GM20431 (cell line): ENCODE results near the gene OPA3.

ENCODE experiments used
- in situ Hi-C: fragments of 300-500 bp; cut with MseI, MboI; formaldehyde crosslinking; loops from one replicate; pipeline ENCODE4 v1.15.0; 2020; ENCODE audit warnings: low sequenced_read_pairs; ENCODE audit not compliant: unreplicated experiment

OPA3 gene

DNA sequence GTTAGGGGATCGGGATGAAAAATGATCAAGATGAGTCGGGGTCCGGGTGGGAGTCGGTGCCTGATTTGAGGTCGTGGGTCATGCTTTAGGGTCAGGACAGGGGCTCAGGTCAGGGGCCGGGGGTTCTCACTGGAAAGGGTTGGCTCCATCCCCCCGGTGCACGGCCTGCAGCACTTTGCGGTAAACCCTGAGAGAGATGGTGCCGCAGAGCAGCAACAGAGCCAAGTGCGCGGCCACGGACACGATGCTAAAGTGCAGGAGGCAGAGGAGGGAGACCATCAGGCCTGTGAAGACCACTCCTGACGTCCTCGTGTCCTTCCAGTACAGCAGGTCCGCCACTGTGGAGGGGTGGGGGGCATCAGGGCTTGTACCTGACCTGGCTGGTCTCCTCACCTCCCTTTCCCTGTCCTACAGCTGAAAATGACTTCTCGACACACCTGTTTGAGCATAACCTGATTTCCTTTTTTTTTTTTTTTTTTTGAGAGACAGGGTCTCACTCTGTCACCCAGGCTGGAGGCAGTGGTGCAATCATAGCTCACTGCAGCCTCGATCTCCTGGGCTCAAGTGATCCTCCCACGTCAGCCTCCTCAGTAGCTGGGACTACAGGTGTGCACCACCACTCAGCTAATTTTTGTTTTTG, 95.3 kb downstream of the OPA3 start:
- in situ Hi-C loops, result loop anchor here (10.0 kb wide), 1 partner anchor 55 kb away; no protein-coding TSS in a partner anchor

DNA sequence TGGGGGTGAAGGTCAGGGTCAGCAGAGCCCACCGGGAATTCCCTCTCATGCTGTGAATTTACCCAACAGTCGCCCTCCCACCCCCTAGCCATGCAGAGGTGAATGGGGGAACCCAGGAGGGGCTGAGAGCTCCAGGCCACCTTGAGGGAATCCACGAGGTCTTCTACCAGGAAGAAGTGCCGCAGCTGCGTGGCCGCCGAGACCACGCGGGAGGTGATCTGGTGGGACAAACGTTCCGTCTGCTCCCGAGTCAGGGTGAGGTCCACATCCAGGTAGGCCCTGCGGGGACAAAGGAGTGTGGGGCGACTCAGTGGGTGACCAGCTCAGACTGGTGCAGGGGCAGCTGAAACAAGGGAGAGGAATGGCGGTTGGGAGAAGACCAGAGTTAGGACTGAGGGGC, 95.9 kb downstream of the OPA3 start:
- in situ Hi-C loops, result loop anchor here (10.0 kb wide), 1 partner anchor 54 kb away; no protein-coding TSS in a partner anchor

DNA sequence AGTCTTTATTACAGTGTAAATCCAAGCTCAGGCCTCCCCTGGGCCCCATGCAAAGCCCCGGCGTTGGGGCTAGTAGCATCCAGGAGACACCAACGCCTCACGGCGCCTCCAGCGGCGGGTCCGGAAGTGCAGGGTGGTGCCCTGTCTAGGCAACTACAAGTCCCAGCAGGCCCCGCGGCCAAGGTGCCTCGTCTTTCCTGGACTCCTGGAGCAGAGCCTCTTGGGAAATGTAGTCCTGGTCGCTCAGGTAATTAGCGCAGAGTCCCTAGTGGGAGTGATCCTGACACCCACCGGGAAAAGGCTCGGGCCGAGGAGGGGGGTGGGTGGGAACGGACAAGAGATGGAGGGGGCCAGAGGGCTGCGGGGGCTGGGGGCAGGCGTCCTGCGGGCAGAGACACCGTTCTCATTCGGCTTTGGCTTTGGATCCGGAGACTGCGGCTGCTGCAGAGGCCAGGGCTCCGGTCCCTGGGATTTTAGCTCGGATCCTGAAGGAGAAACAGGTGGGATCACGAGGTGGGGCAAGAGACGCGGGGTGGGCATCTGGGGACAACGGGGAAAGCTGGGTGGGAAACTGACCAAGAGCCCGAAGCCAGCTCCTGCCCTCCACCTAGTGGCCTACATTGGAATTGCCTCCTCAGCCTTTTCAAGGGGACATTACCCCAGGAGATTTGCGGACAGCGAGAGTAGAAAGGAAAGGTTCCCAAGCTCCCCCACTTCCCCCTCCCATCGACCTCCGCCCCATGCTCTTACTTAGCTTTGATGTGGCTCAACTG, 99.1 kb downstream of the OPA3 start:
- in situ Hi-C loops, result loop anchor here (10.0 kb wide), 1 partner anchor 51 kb away; no protein-coding TSS in a partner anchor

DNA sequence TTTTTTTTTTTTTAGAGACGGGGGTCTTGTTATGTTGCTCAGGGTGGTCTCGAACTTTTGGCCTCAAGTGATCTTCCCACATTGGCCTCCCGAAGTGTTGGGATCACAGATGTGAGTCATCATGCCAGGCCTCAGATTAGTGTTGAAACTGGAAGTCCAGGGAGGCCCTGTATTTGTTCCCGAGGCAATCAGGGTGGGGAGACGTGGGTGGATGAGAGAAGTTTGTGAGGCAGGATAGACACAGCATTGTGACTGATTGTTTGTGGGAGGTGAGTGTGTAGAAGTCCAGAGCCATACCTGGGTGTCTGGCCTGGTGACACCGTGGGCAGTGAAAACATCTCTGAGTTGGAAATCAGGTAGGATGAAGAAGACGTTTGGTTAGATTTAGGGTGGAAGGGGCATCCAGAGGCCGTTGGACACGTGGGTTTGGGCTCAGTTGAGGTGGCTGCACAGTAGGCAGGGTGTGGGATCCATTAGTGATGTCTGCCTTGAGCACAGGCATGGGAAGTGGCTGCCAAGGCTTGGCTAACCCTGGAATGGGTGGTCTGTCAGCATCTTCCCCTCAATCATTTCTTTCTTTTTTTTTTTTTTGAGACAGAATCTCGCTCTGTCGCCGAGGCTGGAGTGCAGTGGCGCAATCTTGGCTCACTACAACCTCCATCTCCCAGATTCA, 100.2 kb downstream of the OPA3 start:
- in situ Hi-C loops, result loop anchor here (10.0 kb wide), 1 partner anchor 50 kb away; no protein-coding TSS in a partner anchor

DNA sequence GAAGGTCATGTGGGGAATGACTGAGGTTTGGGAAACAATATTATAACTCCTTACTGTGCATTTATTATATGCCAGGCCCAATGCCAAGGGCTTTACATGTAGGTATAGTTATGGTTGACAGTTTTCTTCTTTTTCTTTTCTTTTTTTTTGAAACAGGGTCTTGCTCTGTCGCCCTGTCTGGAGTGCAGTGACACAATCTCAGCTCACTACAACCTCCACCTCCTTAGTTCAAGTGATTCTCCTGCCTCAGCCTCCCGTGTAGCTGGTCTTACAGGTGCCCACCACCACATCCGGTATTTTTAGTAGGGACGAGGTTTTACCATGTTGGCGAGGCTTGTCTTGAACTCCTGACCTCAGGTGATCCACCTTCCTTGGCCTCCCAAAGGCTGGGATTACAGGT, 101.6 kb downstream of the OPA3 start:
- in situ Hi-C loops, result loop anchor here (10.0 kb wide), 1 partner anchor 48 kb away; no protein-coding TSS in a partner anchor

DNA sequence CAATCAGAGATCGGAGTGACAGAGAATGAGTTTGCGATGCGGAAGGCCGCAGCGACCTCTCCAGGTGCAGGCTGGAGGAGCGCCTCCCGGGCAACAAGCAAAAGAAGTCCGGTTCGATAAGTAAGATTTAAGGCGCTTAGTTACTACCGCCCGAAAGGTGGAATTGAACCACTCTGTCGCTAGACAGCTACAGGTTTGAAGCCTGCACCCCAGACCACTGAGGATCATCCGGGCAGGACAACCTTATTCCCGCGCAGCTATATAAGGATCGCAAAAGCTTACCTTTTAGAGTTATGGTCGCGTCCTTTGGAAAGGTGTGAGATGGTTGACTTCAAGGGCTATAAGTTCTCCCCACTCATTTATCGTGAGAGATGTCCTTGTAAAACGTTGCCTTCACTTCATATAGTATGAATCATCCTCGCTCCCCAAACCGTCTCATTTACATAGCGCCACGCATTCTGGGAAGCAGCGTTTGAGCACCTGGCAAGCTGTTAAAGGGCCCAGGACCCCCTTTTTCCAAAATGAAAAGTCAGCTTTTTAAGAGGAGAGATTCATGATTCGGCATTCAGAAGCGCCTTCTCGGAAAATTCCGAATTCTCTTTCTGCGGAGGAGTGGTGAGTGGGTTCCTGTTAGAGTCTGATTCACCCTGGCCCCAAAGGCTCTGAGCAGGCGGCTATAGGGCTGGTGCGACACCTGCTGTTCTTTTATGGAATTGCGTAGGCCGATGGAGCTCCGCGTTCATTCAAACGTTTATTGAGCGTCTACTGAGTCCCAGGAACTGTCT, 106.0 kb downstream of the OPA3 start:
- in situ Hi-C loops, result no loop called here

DNA sequence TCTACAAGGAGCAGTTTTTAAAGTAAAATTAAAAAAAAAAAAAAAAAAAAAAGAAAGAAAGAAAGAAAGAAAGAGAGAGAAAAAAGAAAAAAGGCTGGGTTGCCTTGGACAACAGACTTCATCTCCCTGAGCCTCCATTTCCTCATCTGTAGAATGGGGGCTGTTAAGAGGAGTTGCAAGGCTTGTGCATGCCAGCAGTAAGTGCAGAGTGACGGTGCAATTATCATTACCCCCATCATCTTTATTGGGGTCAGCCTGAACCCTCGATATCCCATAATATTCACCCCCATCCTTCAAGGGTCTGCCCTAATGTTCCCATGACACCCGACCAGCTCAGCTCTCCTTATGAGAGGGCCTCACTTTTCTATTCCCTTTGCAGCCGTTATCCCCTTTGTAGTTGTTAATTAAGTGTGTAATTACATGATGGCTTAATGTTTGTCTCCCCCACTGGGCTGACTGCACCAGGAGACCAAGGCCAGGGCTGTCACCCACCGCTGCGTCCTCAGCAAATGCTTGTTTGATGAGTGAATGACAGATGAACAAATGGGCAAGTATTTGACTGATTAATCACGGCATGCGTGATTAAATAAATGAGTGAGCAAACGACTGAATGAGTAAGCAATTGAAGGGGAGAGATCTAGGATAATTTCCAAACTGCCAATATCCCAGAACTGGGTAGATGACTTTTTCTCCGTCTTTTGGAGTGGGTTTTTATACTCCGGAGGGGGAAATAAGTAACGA, 106.7 kb downstream of the OPA3 start:
- in situ Hi-C loops, result no loop called here
